ENCODE results near the gene CHD6.

GRCh38 chr20:41587956-41588355 lies 30.2 kb downstream of the CHD6 start:
- TF ChIP-seq CTCF (IDR thresholded peaks at IDR 0.05) = no peak
- TF ChIP-seq POLR2A (IDR thresholded peaks at IDR 0.05) = no peak

Measured in heart left ventricle (tissue), 13 donors.